IMR-90 (cell line): Measurements from ENCODE around the gene ARHGDIA. TPM values are rescaled to one million over a fixed set of nuclear protein-coding genes. Genes with fewer than 3 reads are reported as not detected.
A peak's percentile ranks its signal among the peaks of the same experiment; 100 is the strongest.

Source experiments
- ATAC-seq: fragments of 200-7000 bp; cut with Tn5 transposase; 2 replicates; pipeline ENCODE4 v1.9.1; 2020; ENCODE audit warnings: low read depth, mild to moderate bottlenecking, moderate library complexity
- Bru-seq: library from RNA; stranded (reverse); fragments of 400-500 nt; gene quantifications from one replicate; lab custom pipeline; 2021; lab: Mats Ljungman, UMichigan
- BruChase-seq, 2 experiments: library from RNA; stranded (reverse); fragments of 400-500 nt; gene quantifications; one replicate each; lab custom pipeline; 2021; lab: Mats Ljungman, UMichigan
- BruUV-seq: library from RNA; stranded (reverse); fragments of 400-500 nt; replicated peaks from 2 replicates; lab custom pipeline; 2021; lab: Mats Ljungman, UMichigan
- CTCF ChIA-PET: fragments of 300-600 bp; formaldehyde crosslinking; extraction: SDS; loops from one replicate; lab custom pipeline; 2021; ENCODE audit warnings: antibody characterized with exemption; lab: Yijun Ruan, JAX
- POLR2A ChIA-PET: fragments of 300-600 bp; sonication (Branson Sonifier 250); formaldehyde crosslinking; loops from one replicate; lab custom pipeline; 2022; ENCODE audit warnings: antibody characterized with exemption; ENCODE audit not compliant: unreplicated experiment; lab: Charles Lee
- DNase-seq: peaks from one replicate; pipeline ENCODE4 v3.0.0; 2013
- H2AFZ ChIP-seq: replicated peaks from 2 replicates; pipeline ENCODE3; 2013; ENCODE audit warnings: low read length, mild to moderate bottlenecking; ENCODE audit not compliant: poor library complexity
- H2AK5ac ChIP-seq: 2 replicates; pipeline ENCODE4 v1.6.1; 2013; ENCODE audit warnings: low read depth, low read length, inconsistent platforms
- H2AK9ac ChIP-seq: replicated peaks from 2 replicates; pipeline ENCODE3; 2013; ENCODE audit warnings: mild to moderate bottlenecking, low read depth, low read length, moderate library complexity; ENCODE audit not compliant: poor library complexity
- H2BK120ac ChIP-seq: 2 replicates; pipeline ENCODE4 v1.6.1; 2013; ENCODE audit warnings: low read depth, low read length, inconsistent platforms
- H2BK15ac ChIP-seq: 3 replicates; pipeline ENCODE4 v1.6.1; 2013; ENCODE audit warnings: low read depth, low read length, inconsistent platforms
- H2BK20ac ChIP-seq: 2 replicates; pipeline ENCODE4 v1.6.1; 2013; ENCODE audit warnings: low read depth, mild to moderate bottlenecking, inconsistent platforms, low read length, moderate library complexity
- H2BK5ac ChIP-seq: 2 replicates; pipeline ENCODE4 v1.6.1; 2013; ENCODE audit warnings: mild to moderate bottlenecking, low read depth, low read length, inconsistent platforms; ENCODE audit not compliant: poor library complexity, severe bottlenecking
- H3K14ac ChIP-seq: replicated peaks from 2 replicates; pipeline ENCODE4 v1.6.1; 2013; ENCODE audit warnings: low read depth, low read length, inconsistent platforms
- H3K18ac ChIP-seq: 2 replicates; pipeline ENCODE4 v1.6.1; 2013; ENCODE audit warnings: low read depth, low read length, control low read depth
- H3K23ac ChIP-seq: 2 replicates; pipeline ENCODE4 v1.6.1; 2013; ENCODE audit warnings: low read depth, low read length, inconsistent platforms
- H3K27ac ChIP-seq: 2 replicates; pipeline ENCODE4 v1.5.1; 2013; ENCODE audit warnings: mild to moderate bottlenecking, control low read depth, low read length; ENCODE audit not compliant: insufficient read depth
- H3K27me3 ChIP-seq: 2 replicates; pipeline ENCODE4 v1.6.1; 2013; ENCODE audit warnings: low read length; ENCODE audit not compliant: control insufficient read depth, insufficient read depth
- H3K36me3 ChIP-seq: 2 replicates; pipeline ENCODE4 v1.6.1; 2013; ENCODE audit warnings: low read length, mixed read lengths; ENCODE audit not compliant: control insufficient read depth, insufficient read depth
- H3K4ac ChIP-seq: 2 replicates; pipeline ENCODE4 v1.6.1; 2013; ENCODE audit warnings: low read depth, low read length, inconsistent platforms
- H3K4me1 ChIP-seq: 2 replicates; pipeline ENCODE4 v1.6.1; 2013; ENCODE audit warnings: low read length, mixed read lengths; ENCODE audit not compliant: control insufficient read depth, insufficient read depth
- H3K4me2 ChIP-seq: 2 replicates; pipeline ENCODE4 v1.6.1; 2013; ENCODE audit warnings: low read depth, mild to moderate bottlenecking, control low read depth, low read length, moderate library complexity
- H3K4me3 ChIP-seq: 2 replicates; pipeline ENCODE4 v1.5.1; 2013; ENCODE audit warnings: low read depth, mild to moderate bottlenecking, control low read depth, low read length, moderate library complexity; ENCODE audit not compliant: insufficient read depth
- H3K56ac ChIP-seq: 2 replicates; pipeline ENCODE4 v1.6.1; 2013; ENCODE audit warnings: low read length, inconsistent platforms; ENCODE audit not compliant: insufficient read depth; ENCODE audit errors: extremely low read depth
- H3K79me1 ChIP-seq, 2 experiments: 2 replicates each; pipeline ENCODE4 v1.6.1; 2013; ENCODE audit warnings: low read length in 2 of 2, inconsistent platforms in 1 of 2, low read depth in 1 of 2
- H3K9ac ChIP-seq: 2 replicates; pipeline ENCODE4 v1.6.1; 2013; ENCODE audit warnings: low read depth, low read length, control low read depth
- H3K9me1 ChIP-seq: 2 replicates; pipeline ENCODE4 v1.6.1; 2013; ENCODE audit warnings: low read length, inconsistent platforms; ENCODE audit not compliant: insufficient read depth
- H3K9me3 ChIP-seq: 2 replicates; pipeline ENCODE4 v1.6.1; 2013; ENCODE audit warnings: low read length; ENCODE audit not compliant: control insufficient read depth, insufficient read depth
- H4K20me1 ChIP-seq: 2 replicates; pipeline ENCODE4 v1.6.1; 2013; ENCODE audit warnings: low read length, inconsistent platforms; ENCODE audit not compliant: insufficient read depth
- H4K5ac ChIP-seq: 2 replicates; pipeline ENCODE4 v1.6.1; 2013; ENCODE audit warnings: mild to moderate bottlenecking, low read depth, low read length, control low read depth
- H4K8ac ChIP-seq, 2 experiments: 2 replicates each; pipeline ENCODE4 v1.6.1; 2013; ENCODE audit warnings: low read depth in 2 of 2, low read length in 2 of 2, control low read depth in 1 of 2, inconsistent platforms in 1 of 2
- H4K91ac ChIP-seq: 2 replicates; pipeline ENCODE4 v1.6.1; 2013; ENCODE audit warnings: low read depth, low read length, inconsistent platforms; ENCODE audit not compliant: insufficient read depth
- FOS ChIP-seq: fragments of 150-350 bp; IDR thresholded peaks from 2 replicates; pipeline ENCODE4 v1.6.1; 2016; ENCODE audit warnings: low read depth, low read length
- POLR2A ChIP-seq: IDR thresholded peaks from 2 replicates; pipeline ENCODE4 v1.6.1; 2012; ENCODE audit warnings: mild to moderate bottlenecking, low read depth, low read length
- WGBS, 2 experiments: methylation state at CpG; one replicate each; pipeline versions ENCODE4 v1.1.5 to v1.1.7; 2013; ENCODE audit warnings: missing lambda C conversion rate in 2 of 2; ENCODE audit not compliant: insufficient read length in 1 of 2; ENCODE audit errors: extremely low coverage in 2 of 2; 5-methylcytosine and 5-hydroxymethylcytosine counted together
- dilution Hi-C: fragments of 300-500 bp; cut with HindIII; formaldehyde crosslinking; loops from one replicate; pipeline ENCODE4 v1.14.3; 2018; ENCODE audit warnings: low sequenced_read_pairs; ENCODE audit not compliant: unreplicated experiment
- in situ Hi-C: fragments of 300-500 bp; cut with MboI; formaldehyde crosslinking; loops from 3 replicates; pipeline ENCODE4 v1.14.3; 2019; ENCODE audit warnings: low sequenced_read_pairs, inconsistent platforms, mixed read lengths
- intact Hi-C: fragments of 100-400 bp; cut with micrococcal nuclease; formaldehyde crosslinking; loops from 2 replicates; pipeline ENCODE4 v1.10.0; 2022
- long read RNA-seq: library from polyadenylated mRNA; unstranded; transcript quantifications from one replicate; pipeline ENCODE4 v2.0.0, GENCODE V29; 2021; ENCODE audit not compliant: unreplicated experiment
- polyA plus RNA-seq, 3 experiments: library from polyadenylated mRNA; depleted of rRNA; stranded (reverse); fragments of >200 nt; gene quantifications; 2 replicates each; pipeline ENCODE4 v1.2.3, GENCODE V29; 2012; ENCODE audit warnings: low replicate concordance in 1 of 3
- total RNA-seq: library from RNA; depleted of rRNA; stranded (reverse); fragments of >200 nt; gene quantifications from 2 replicates; pipeline ENCODE4 v1.2.3, GENCODE V29; 2012; rRNA removed

Gene ARHGDIA
- total RNA-seq: 62.7 and 77.2 TPM in 2 replicates
- polyA plus RNA-seq (2012; rRNA removed): 324 and 362 TPM in 2 replicates
- polyA plus RNA-seq (2012; cell fraction: cytosol; rRNA removed): 214 and 386 TPM in 2 replicates
- 425 and 839 TPM in 2 replicates for polyA plus RNA-seq (2012; cell fraction: nucleus; rRNA removed; ENCODE audit: low replicate concordance)
- percentile 88 among the genes with signal in this experiment for Bru-seq, nascent RNA
- percentile 97 among the genes with signal in this experiment for BruChase-seq, experiment 1, labeled RNA remaining after a 6-hour chase
- percentile 92 among the genes with signal in this experiment for BruChase-seq, experiment 2, labeled RNA remaining after a 2-hour chase
- long read RNA-seq, transcript ARHGDIA-203 (6 exons, 1,517 nt): minor isoform, 5 of 134 reads
- long read RNA-seq, transcript ARHGDIA-201 (6 exons, 1,906 nt): major isoform, 45 of 134 reads
- long read RNA-seq, partial matches to known transcripts: 6 of 134 reads
- long read RNA-seq, other reads (novel, unspliced or antisense): 70 of 134 reads

- dilution Hi-C loops (no loop called here), in situ Hi-C loops (no loop called here), intact Hi-C loops (no loop called here)
- Histone ChIP-seq H3K23ac (peak within 1 kb of the TSS; percentile 99), H3K4me3 (peak within 1 kb of the TSS; percentile 87), H3K27ac (peak within 1 kb of the TSS; percentile 99), H4K5ac (peak within 1 kb of the TSS; percentile 95), H3K79me1 (peaks cover 5 to 61% of the 10 kb centered on the region in 2 experiments; a peak in 3 of 4 replicates), H4K20me1 (peaks cover 45% of the 10 kb centered on the region), H3K9ac (peak within 1 kb of the TSS; percentile 97), H2AFZ (peak within 1 kb of the TSS; percentile 99), H3K9me1 (peaks cover 8% of the 10 kb centered on the region; the same call in 1 of the 2 replicates), H2BK15ac (peak within 1 kb of the TSS; percentile 45; the same call in 1 of the 3 replicates), H3K14ac (peak within 1 kb of the TSS; percentile 98), H2AK5ac (peak within 1 kb of the TSS; percentile 100), H3K9me3 (no peaks in the 10 kb centered on the region), H3K4ac (peak within 1 kb of the TSS; percentile 99), H3K4me1 (peaks cover 35% of the 10 kb centered on the region), H3K56ac (peak within 1 kb of the TSS; percentile 91), H3K27me3 (no peaks in the 10 kb centered on the region), H2BK5ac (peak within 1 kb of the TSS; percentile 99), H4K91ac (peak within 1 kb of the TSS; percentile 98), H3K4me2 (peak within 1 kb of the TSS; percentile 93), H3K18ac (peak within 1 kb of the TSS; percentile 85), H2AK9ac (peak within 1 kb of the TSS; percentile 100), H3K36me3 (peaks cover 26% of the 10 kb centered on the region), H2BK20ac (no peak within 1 kb of the TSS), H2BK120ac (peak within 1 kb of the TSS; percentile 68), H4K8ac (peak within 1 kb of the TSS; percentile 98 to 99)
- WGBS, 2 experiments: 0% methylated on average over 11 of the region's 64 CpGs; no CpG with 5 or more reads in 1 of the 2 experiments
- ChIA-PET POLR2A (no interaction called here), CTCF (no interaction called here)
- DNase-seq (no peak), ATAC-seq (peak; percentile 38)
- TF ChIP-seq FOS (no peak), POLR2A (peak; percentile 65; the same call in 1 of the 2 replicates)
- BruUV-seq: no TSS peak
Observed at GRCh38 chr17:81870981-81871386, at the start of gene ARHGDIA. Gene ARHGDIA, minus strand, starts transcription at chr17:81871337. Its CDS starts 1,407 bp downstream, at chr17:81869930.
